CD8-positive, alpha-beta memory T cell (primary cell): ENCODE results near the gene TMPRSS9. TPM values are rescaled to one million over a fixed set of nuclear protein-coding genes. Genes with fewer than 3 reads are reported as not detected.
"Not testable (repeated sequence)": the region's sequence is repeated elsewhere in the genome, so short reads cannot be mapped to it uniquely, and the experiment has no call there.

Source experiments
- CTCF ChIA-PET: fragments of 350-600 bp; sonication (Branson Sonifier 250); formaldehyde crosslinking; loops from one replicate; lab custom pipeline; 2021; ENCODE audit warnings: antibody characterized with exemption; lab: Charles Lee
- POLR2A ChIA-PET: fragments of 350-600 bp; sonication (Branson Sonifier 250); formaldehyde crosslinking; loops from one replicate; lab custom pipeline; 2021; ENCODE audit warnings: antibody characterized with exemption; lab: Charles Lee
- DNase-seq, 5 donors: peaks; one replicate each; pipeline versions ENCODE4 v3.0.0 to v3.0.0-alpha.2; 2020 to 2022; ENCODE audit warnings: mixed read lengths in 1 of 5
- H3K27ac ChIP-seq: one replicate; pipeline ENCODE4 v1.7.0; 2013; ENCODE audit warnings: low read depth, mild to moderate bottlenecking, low read length, moderate library complexity
- H3K27me3 ChIP-seq: 2 replicates; pipeline ENCODE4 v1.7.0; 2013; ENCODE audit warnings: low read length, mild to moderate bottlenecking; ENCODE audit not compliant: insufficient read depth, poor library complexity, severe bottlenecking
- H3K36me3 ChIP-seq: 2 replicates; pipeline ENCODE4 v1.7.0; 2013; ENCODE audit warnings: mild to moderate bottlenecking, low read length, moderate library complexity; ENCODE audit not compliant: insufficient read depth
- H3K4me1 ChIP-seq: 2 replicates; pipeline ENCODE4 v1.7.0; 2013; ENCODE audit warnings: mild to moderate bottlenecking, low read length, moderate library complexity; ENCODE audit not compliant: insufficient read depth
- H3K4me3 ChIP-seq: 2 replicates; pipeline ENCODE4 v1.7.0; 2013; ENCODE audit warnings: mild to moderate bottlenecking, low read length
- H3K9me3 ChIP-seq: 2 replicates; pipeline ENCODE4 v1.7.0; 2013; ENCODE audit warnings: mild to moderate bottlenecking, low read length
- H3K27ac Mint-ChIP-seq, 8 donors: one replicate each; pipeline ENCODE4 v1.8.0; 2020 to 2021; ENCODE audit warnings: mixed read lengths in 8 of 8, mild to moderate bottlenecking in 6 of 8, inconsistent platforms in 3 of 8, moderate library complexity in 3 of 8
- H3K27me3 Mint-ChIP-seq, 2 donors: one replicate each; pipeline ENCODE4 v1.8.0; 2020 to 2021; ENCODE audit warnings: mixed read lengths in 2 of 2, mild to moderate bottlenecking in 1 of 2, moderate library complexity in 1 of 2
- H3K36me3 Mint-ChIP-seq, 3 donors: one replicate each; pipeline ENCODE4 v1.8.0; 2020 to 2021; ENCODE audit warnings: mixed read lengths in 3 of 3, inconsistent platforms in 1 of 3, mild to moderate bottlenecking in 1 of 3
- H3K4me1 Mint-ChIP-seq, 3 donors: one replicate each; pipeline ENCODE4 v1.8.0; 2020 to 2021; ENCODE audit warnings: mixed read lengths in 3 of 3, inconsistent platforms in 1 of 3, mild to moderate bottlenecking in 1 of 3
- H3K4me3 Mint-ChIP-seq, 7 donors: one replicate each; pipeline ENCODE4 v1.8.0; 2020 to 2021; ENCODE audit warnings: mixed read lengths in 7 of 7, mild to moderate bottlenecking in 6 of 7, moderate library complexity in 4 of 7, inconsistent platforms in 2 of 7
- H3K9me3 Mint-ChIP-seq, 5 donors: one replicate each; pipeline ENCODE4 v1.8.0; 2020 to 2022; ENCODE audit warnings: mixed read lengths in 5 of 5, mild to moderate bottlenecking in 3 of 5, moderate library complexity in 2 of 5, inconsistent platforms in 1 of 5
- polyA plus RNA-seq: library from polyadenylated mRNA; unstranded; fragments of 300-500 nt; fragmentation: Illumina TruSeq; gene quantifications from one replicate; pipeline ENCODE4 v1.2.3, GENCODE V29; 2021
- total RNA-seq, 2 experiments: library from RNA; stranded (reverse); gene quantifications; one replicate each; pipeline ENCODE4 v1.2.3, GENCODE V29; 2021

TMPRSS9 gene
- total and polyA plus RNA-seq, 3 experiments from 2014 or later = not detected

GRCh38 chr19:2345794-2346663, 14.0 kb upstream of the TMPRSS9 start:
- Histone ChIP-seq H3K27ac (peak overlapping the region; percentile 19), H3K36me3 (peaks cover 6% of the 10 kb centered on the region), H3K27me3 (no peaks in the 10 kb centered on the region), H3K9me3 (no peaks in the 10 kb centered on the region), H3K4me1 (no peaks in the 10 kb centered on the region), H3K4me3 (no peak overlapping the region)
- no peaks in the 10 kb centered on the region for H3K4me1 Mint-ChIP-seq
- no peaks in the 10 kb centered on the region for H3K27me3 Mint-ChIP-seq
- no peaks in the 10 kb centered on the region for H3K9me3 Mint-ChIP-seq
- ChIA-PET POLR2A (no interaction called here), CTCF (no interaction called here)
- no peak for DNase-seq
- no peak overlapping the region for H3K27ac Mint-ChIP-seq
- peaks cover 0 to 8% (median 0%) of the 10 kb centered on the region in 3 donors for H3K36me3 Mint-ChIP-seq
- H3K4me3 Mint-ChIP-seq = no peak overlapping the region

GRCh38 chr19:2349818-2350217, 10.2 kb upstream of the TMPRSS9 start:
- H3K4me1 Mint-ChIP-seq, H3K36me3 ChIP-seq, H3K4me1 ChIP-seq, H3K9me3 Mint-ChIP-seq, H3K4me3 Mint-ChIP-seq, H3K9me3 ChIP-seq, H3K27me3 ChIP-seq, DNase-seq, CTCF ChIA-PET, H3K27me3 Mint-ChIP-seq, H3K36me3 Mint-ChIP-seq, H3K27ac ChIP-seq, POLR2A ChIA-PET, H3K4me3 ChIP-seq, H3K27ac Mint-ChIP-seq: not testable (repeated sequence)

- Histone ChIP-seq H3K4me1 (no peaks in the 10 kb centered on the region), H3K36me3 (peaks cover 6% of the 10 kb centered on the region), H3K27me3 (no peaks in the 10 kb centered on the region), H3K9me3 (no peaks in the 10 kb centered on the region), H3K27ac (no peak overlapping the region), H3K4me3 (no peak overlapping the region)
- no peak overlapping the region for H3K27ac Mint-ChIP-seq
- ChIA-PET POLR2A (no interaction called here), CTCF (no interaction called here)
- H3K4me1 Mint-ChIP-seq = no peaks in the 10 kb centered on the region
- peaks cover 0 to 8% (median 0%) of the 10 kb centered on the region in 3 donors for H3K36me3 Mint-ChIP-seq
- H3K27me3 Mint-ChIP-seq = no peaks in the 10 kb centered on the region
- H3K9me3 Mint-ChIP-seq = no peaks in the 10 kb centered on the region
- DNase-seq = no peak
- H3K4me3 Mint-ChIP-seq = no peak overlapping the region
Observed at GRCh38 chr19:2350656-2351055, 9.4 kb upstream of the TMPRSS9 start.

- H3K36me3 ChIP-seq = peaks cover 6% of the 10 kb centered on the region
- Mint-ChIP-seq H3K4me1 (no peaks in the 10 kb centered on the region), H3K36me3 (peaks cover 0 to 6% (median 0%) of the 10 kb centered on the region in 3 donors), H3K4me3 (no peak overlapping the region), H3K27ac (peak overlapping the region in 1 of 8 donors; percentile 69), H3K9me3 (no peaks in the 10 kb centered on the region), H3K27me3 (no peaks in the 10 kb centered on the region)
- no peaks in the 10 kb centered on the region for H3K27me3 ChIP-seq
- CTCF ChIA-PET = no interaction called here
- no peak overlapping the region for H3K27ac ChIP-seq
- POLR2A ChIA-PET = no interaction called here
- no peaks in the 10 kb centered on the region for H3K4me1 ChIP-seq
- peak in 1 of 5 donors; percentile 46 for DNase-seq
- no peaks in the 10 kb centered on the region for H3K9me3 ChIP-seq
- no peak overlapping the region for H3K4me3 ChIP-seq
Observed at GRCh38 chr19:2351591-2351990, 8.5 kb upstream of the TMPRSS9 start.

DNA sequence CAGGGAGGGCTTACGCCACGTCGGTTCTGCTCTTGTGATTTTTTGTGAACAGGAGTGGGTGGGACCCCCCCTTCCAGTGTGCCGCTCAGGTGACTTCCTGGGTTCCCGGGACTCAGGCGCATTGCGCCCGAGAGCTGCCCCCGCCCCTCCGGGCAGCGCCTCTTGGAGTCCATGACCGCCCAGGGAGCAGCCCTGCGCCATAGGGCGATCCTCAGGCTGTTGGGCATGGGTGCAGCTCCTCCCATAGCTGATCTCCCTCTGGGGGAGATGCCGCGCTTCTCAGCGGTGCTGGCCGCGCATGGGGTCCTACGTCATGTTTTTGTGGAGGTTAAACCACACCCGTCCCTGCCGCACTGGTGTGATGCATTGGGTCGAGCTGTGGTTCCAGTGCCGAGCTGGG, 7.9 kb upstream of the TMPRSS9 start:
- no peaks in the 10 kb centered on the region for H3K9me3 Mint-ChIP-seq
- peaks cover 0 to 6% (median 0%) of the 10 kb centered on the region in 3 donors for H3K36me3 Mint-ChIP-seq
- POLR2A ChIA-PET = no interaction called here
- Histone ChIP-seq H3K27ac (no peak overlapping the region), H3K36me3 (peaks cover 6% of the 10 kb centered on the region), H3K9me3 (no peaks in the 10 kb centered on the region), H3K4me1 (no peaks in the 10 kb centered on the region), H3K4me3 (no peak overlapping the region), H3K27me3 (no peaks in the 10 kb centered on the region)
- no peak for DNase-seq
- no peaks in the 10 kb centered on the region for H3K27me3 Mint-ChIP-seq
- CTCF ChIA-PET = no interaction called here
- H3K4me1 Mint-ChIP-seq = no peaks in the 10 kb centered on the region
- H3K27ac Mint-ChIP-seq = no peak overlapping the region
- no peak overlapping the region for H3K4me3 Mint-ChIP-seq

GRCh38 chr19:2353159-2353886, 6.7 kb upstream of the TMPRSS9 start:
- no peak overlapping the region for H3K27ac ChIP-seq
- no peak overlapping the region for H3K4me3 Mint-ChIP-seq
- H3K27me3 Mint-ChIP-seq = no peaks in the 10 kb centered on the region
- H3K4me1 ChIP-seq = no peaks in the 10 kb centered on the region
- peaks cover 0 to 6% (median 0%) of the 10 kb centered on the region in 3 donors for H3K36me3 Mint-ChIP-seq
- no peak overlapping the region for H3K4me3 ChIP-seq
- no peaks in the 10 kb centered on the region for H3K4me1 Mint-ChIP-seq
- ChIA-PET POLR2A (no interaction called here), CTCF (no interaction called here)
- H3K36me3 ChIP-seq = peaks cover 6% of the 10 kb centered on the region
- H3K9me3 ChIP-seq = no peaks in the 10 kb centered on the region
- H3K27me3 ChIP-seq = no peaks in the 10 kb centered on the region
- H3K27ac Mint-ChIP-seq = no peak overlapping the region
- DNase-seq = no peak
- H3K9me3 Mint-ChIP-seq = no peaks in the 10 kb centered on the region

DNA sequence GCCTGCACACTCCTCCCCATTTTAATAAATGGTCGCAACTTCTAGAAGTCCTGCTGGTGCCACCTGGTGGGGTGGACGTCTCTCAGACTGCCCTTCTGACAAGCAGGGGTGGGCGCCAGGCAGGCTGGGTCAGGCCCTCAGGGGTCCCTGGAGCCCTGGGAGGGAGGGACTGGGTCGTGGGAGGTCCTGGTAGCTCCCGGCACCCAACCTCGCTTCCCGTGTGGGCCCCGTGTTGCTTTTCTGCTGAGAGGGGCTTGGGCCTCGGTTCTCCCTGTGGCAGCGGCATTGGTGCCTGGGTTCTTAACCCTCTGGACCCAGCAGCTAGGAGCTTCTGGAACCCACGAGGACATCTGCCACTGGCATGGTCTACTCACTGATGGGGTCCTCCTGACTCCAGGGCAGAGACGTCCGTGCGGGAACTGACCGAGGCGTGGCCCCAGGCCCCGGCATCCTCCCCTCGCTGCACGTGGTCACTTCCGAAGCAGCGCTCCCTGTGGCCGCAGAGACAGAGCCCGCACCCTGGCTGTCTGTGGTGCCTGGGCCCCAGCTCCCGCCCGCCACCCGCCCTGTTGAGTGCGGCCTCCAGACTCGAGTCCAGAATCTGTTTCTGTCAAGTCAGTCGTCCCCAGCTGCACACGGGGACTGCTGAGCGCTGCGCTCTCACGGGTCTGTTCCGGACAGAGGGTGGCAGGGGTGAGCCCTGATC, 6.0 kb upstream of the TMPRSS9 start:
- POLR2A ChIA-PET = no interaction called here

More for the DNA sequence above, 6.0 kb upstream of the TMPRSS9 start:
- no peaks in the 10 kb centered on the region for H3K9me3 ChIP-seq
- no peaks in the 10 kb centered on the region for H3K27me3 Mint-ChIP-seq
- H3K9me3 Mint-ChIP-seq = no peaks in the 10 kb centered on the region
- no peak overlapping the region for H3K4me3 ChIP-seq
- H3K4me3 Mint-ChIP-seq = no peak overlapping the region
- DNase-seq = no peak
- no peak overlapping the region for H3K27ac ChIP-seq
- H3K4me1 Mint-ChIP-seq = no peaks in the 10 kb centered on the region
- CTCF ChIA-PET = interaction anchor here (0.6 to 1.4 kb wide), 2 partner anchors 12 to 330 kb away, joined by 5 to 6 read pairs; no protein-coding TSS in a partner anchor
- no peak overlapping the region for H3K27ac Mint-ChIP-seq
- peaks cover 0 to 6% (median 0%) of the 10 kb centered on the region in 3 donors for H3K36me3 Mint-ChIP-seq
- H3K4me1 ChIP-seq = no peaks in the 10 kb centered on the region
- no peaks in the 10 kb centered on the region for H3K27me3 ChIP-seq
- peaks cover 6% of the 10 kb centered on the region for H3K36me3 ChIP-seq
